ENCODE data around the gene RIIAD1. TPM values are rescaled to one million over a fixed set of nuclear protein-coding genes. Genes with fewer than 3 reads are reported as not detected.

RIIAD1 gene
- total RNA-seq, 1 experiment from 2014 or later = not detected

DNA sequence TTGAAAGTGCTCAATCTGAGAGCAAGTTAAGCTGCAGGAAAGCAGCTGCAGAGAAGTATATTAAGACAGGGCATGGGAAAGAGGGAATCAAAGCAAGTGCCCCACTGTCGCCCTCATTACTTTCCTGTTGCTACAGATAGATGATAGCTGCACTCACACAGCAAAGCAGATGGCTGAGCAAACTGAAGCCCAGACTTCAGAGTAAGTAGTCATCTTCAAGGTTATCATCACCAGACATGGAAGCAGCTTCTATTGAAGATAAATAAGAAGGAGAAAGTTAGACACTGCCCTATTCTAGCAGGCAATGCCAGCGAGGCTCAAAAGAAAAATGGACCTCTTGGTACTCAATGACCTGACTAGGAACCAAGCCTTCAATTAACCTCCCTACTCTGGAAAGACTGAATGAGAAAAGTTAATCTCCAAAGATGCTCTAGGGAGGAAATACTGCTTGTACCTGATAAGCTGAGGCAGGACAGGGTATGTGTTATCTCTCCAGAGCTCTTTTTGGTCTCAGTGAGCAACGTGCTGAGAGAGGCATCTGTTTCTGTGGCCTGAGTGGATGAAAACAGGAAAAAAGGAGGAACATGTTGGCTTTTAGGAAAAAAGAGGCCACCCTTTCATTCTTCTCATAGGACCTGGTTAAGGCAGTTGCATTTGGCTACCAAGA lies 53.1 kb downstream of the RIIAD1 start:
- Histone ChIP-seq H3K9me2 (ENCODE audit: insufficient read depth) (no peaks in the 10 kb centered on the region), H3K4me2 (peak overlapping the region; percentile 42), H3K27me3 (ENCODE audit: insufficient read depth, low read depth) (no peaks in the 10 kb centered on the region), H4K20me1 (ENCODE audit: insufficient read depth) (no peaks in the 10 kb centered on the region), H3K79me2 (ENCODE audit: low read depth) (no peaks in the 10 kb centered on the region), H3K4me3 (no peak overlapping the region), H2AFZ (no peak overlapping the region), H3K27ac (peak overlapping the region; percentile 56), H3F3A (ENCODE audit: insufficient read depth, low read depth) (peaks cover 4% of the 10 kb centered on the region; the same call in 1 of the 2 replicates), H3K4me1 (replicated peaks; ENCODE audit: insufficient read depth) (peaks cover 15% of the 10 kb centered on the region), H3K9me3 (ENCODE audit: insufficient read depth, low read depth) (no peaks in the 10 kb centered on the region), H3K36me3 (ENCODE audit: low read depth) (no peaks in the 10 kb centered on the region)
- no peak for DNase-seq
- no TSS peak for BruUV-seq (replicated peaks)
- intact Hi-C loops (cut with micrococcal nuclease; ENCODE audit: unreplicated experiment) = no loop called here
- ChIA-PET POLR2A (ENCODE audit: unreplicated experiment) (no interaction called here), CTCF (no interaction called here)
- TF ChIP-seq EZH2 (IDR thresholded peaks at IDR 0.05; ENCODE audit: low read depth) = no peak
- TF ChIP-seq, protein P1, sequence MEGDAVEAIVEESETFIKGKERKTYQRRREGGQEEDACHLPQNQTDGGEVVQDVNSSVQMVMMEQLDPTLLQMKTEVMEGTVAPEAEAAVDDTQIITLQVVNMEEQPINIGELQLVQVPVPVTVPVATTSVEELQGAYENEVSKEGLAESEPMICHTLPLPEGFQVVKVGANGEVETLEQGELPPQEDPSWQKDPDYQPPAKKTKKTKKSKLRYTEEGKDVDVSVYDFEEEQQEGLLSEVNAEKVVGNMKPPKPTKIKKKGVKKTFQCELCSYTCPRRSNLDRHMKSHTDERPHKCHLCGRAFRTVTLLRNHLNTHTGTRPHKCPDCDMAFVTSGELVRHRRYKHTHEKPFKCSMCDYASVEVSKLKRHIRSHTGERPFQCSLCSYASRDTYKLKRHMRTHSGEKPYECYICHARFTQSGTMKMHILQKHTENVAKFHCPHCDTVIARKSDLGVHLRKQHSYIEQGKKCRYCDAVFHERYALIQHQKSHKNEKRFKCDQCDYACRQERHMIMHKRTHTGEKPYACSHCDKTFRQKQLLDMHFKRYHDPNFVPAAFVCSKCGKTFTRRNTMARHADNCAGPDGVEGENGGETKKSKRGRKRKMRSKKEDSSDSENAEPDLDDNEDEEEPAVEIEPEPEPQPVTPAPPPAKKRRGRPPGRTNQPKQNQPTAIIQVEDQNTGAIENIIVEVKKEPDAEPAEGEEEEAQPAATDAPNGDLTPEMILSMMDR (conservative IDR thresholded peaks at IDR 0.05) = no peak

- Histone ChIP-seq H3K27ac (no peak overlapping the region), H3K36me3 (ENCODE audit: low read depth) (no peaks in the 10 kb centered on the region), H3K4me1 (replicated peaks; ENCODE audit: insufficient read depth) (peaks cover 15% of the 10 kb centered on the region), H4K20me1 (ENCODE audit: insufficient read depth) (no peaks in the 10 kb centered on the region), H3K9me3 (ENCODE audit: insufficient read depth, low read depth) (no peaks in the 10 kb centered on the region), H3K4me2 (no peak overlapping the region), H3K9me2 (ENCODE audit: insufficient read depth) (no peaks in the 10 kb centered on the region), H3K27me3 (ENCODE audit: insufficient read depth, low read depth) (no peaks in the 10 kb centered on the region), H3K4me3 (no peak overlapping the region), H3K79me2 (ENCODE audit: low read depth) (no peaks in the 10 kb centered on the region), H3F3A (ENCODE audit: insufficient read depth, low read depth) (peaks cover 4% of the 10 kb centered on the region; the same call in 1 of the 2 replicates), H2AFZ (no peak overlapping the region)
- no peak for DNase-seq
- ChIA-PET POLR2A (ENCODE audit: unreplicated experiment) (no interaction called here), CTCF (no interaction called here)
- BruUV-seq (replicated peaks) = no TSS peak
- intact Hi-C loops (cut with micrococcal nuclease; ENCODE audit: unreplicated experiment) = no loop called here
- TF ChIP-seq, protein P1 (conservative IDR thresholded peaks at IDR 0.05) = no peak
- no peak for TF ChIP-seq EZH2 (IDR thresholded peaks at IDR 0.05; ENCODE audit: low read depth)
These were observed 54.8 kb downstream of the RIIAD1 start for GRCh38 chr1:151775894-151776664.

DNA sequence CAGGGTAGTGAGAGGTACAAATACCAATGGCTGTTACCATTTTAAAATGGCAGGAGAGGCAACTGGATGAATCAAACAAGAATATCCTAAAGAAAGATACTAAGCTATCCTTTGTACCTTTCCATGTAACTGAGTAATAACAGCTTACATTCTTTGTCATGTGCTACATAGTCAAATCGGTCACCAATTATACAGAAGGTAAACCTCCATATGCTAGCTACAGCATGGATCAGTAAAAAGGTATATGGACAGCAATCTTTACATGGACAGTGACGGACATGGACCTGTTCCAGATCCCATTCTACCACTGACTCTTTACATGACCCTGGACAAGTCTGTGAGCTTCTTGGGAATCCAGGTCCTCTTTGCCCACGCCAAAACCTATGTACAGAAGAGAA lies 55.3 kb downstream of the RIIAD1 start:
- no TSS peak for BruUV-seq (replicated peaks)
- H3K4me1 ChIP-seq (replicated peaks; ENCODE audit: insufficient read depth) = peaks cover 15% of the 10 kb centered on the region
- no peaks in the 10 kb centered on the region for H3K27me3 ChIP-seq (ENCODE audit: insufficient read depth, low read depth)
- H3K27ac ChIP-seq = no peak overlapping the region
- no peak overlapping the region for H2AFZ ChIP-seq
- H3F3A ChIP-seq (ENCODE audit: insufficient read depth, low read depth) = peaks cover 4% of the 10 kb centered on the region; the same call in 1 of the 2 replicates
- TF ChIP-seq, protein P1 (conservative IDR thresholded peaks at IDR 0.05) = no peak
- TF ChIP-seq EZH2 (IDR thresholded peaks at IDR 0.05; ENCODE audit: low read depth) = no peak
- H3K9me3 ChIP-seq (ENCODE audit: insufficient read depth, low read depth) = no peaks in the 10 kb centered on the region
- ChIA-PET POLR2A (ENCODE audit: unreplicated experiment) (no interaction called here), CTCF (no interaction called here)
- no peaks in the 10 kb centered on the region for H3K9me2 ChIP-seq (ENCODE audit: insufficient read depth)
- intact Hi-C loops (cut with micrococcal nuclease; ENCODE audit: unreplicated experiment) = no loop called here
- no peak overlapping the region for H3K4me2 ChIP-seq
- no peaks in the 10 kb centered on the region for H3K79me2 ChIP-seq (ENCODE audit: low read depth)
- no peak overlapping the region for H3K4me3 ChIP-seq
- DNase-seq = no peak
- peaks cover 4% of the 10 kb centered on the region; the same call in 1 of the 2 replicates for H3K36me3 ChIP-seq (ENCODE audit: low read depth)
- H4K20me1 ChIP-seq (ENCODE audit: insufficient read depth) = no peaks in the 10 kb centered on the region

All from PC-9 (cell line).